Skin of body (tissue), 2 donors: ENCODE measurements around the gene ULBP1. TPM values are rescaled to one million over a fixed set of nuclear protein-coding genes. Genes with fewer than 3 reads are reported as not detected.
"Not testable (repeated sequence)": the region's sequence is repeated elsewhere in the genome, so short reads cannot be mapped to it uniquely, and the experiment has no call there.

Experiments
- DNase-seq: peaks from one replicate; lab custom pipeline; 2025; lab: John Stamatoyannopoulos, UW
- total RNA-seq: library from RNA; depleted of rRNA; stranded (reverse); fragments of >200 nt; gene quantifications from one replicate; pipeline ENCODE4 v1.2.3, GENCODE V29; 2014

ULBP1 gene
- total RNA-seq, 1 donor from 2014 or later, result 0.69 TPM

DNA sequence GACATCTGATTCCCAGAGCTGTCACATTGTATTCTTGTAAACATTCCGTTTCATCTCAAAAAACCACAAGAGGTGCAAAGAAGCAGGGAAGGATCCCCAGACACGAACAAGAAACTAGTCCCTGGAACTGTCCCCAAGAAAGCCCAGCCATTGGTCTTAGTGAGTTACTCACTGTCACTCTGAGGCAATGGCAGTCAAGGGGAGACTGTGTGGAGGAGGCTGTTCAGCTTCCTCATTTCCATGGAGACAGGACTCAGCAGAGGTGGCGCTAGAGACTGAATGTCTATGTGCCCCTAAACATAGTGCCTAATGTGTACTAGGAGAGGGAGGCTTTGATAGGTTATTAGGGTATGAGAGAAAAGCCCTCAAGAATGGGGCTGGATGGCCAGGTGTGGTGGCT, 11.1 kb downstream of the ULBP1 start:
- no peak for DNase-seq

DNA sequence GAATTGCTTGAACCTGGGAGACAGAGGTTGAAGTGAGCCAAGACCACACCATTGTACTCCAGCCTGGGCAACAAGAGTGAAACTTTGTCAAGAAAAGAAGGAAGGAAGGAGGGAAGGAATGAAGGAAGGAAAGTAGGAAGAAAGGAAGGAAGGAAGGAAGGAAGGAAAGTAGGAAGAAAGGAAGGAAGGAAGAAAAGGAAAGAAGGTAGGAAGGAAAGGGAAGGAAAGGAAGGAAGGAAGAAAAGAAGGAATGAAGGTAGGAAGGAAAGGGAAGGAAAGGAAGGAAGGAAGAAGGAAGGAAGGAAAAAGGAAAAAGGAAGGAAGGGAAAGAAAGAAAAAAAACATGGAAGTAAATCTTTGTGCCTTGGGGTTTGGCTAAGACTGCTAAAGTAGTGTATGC, 11.7 kb downstream of the ULBP1 start:
- DNase-seq, result no peak

DNA sequence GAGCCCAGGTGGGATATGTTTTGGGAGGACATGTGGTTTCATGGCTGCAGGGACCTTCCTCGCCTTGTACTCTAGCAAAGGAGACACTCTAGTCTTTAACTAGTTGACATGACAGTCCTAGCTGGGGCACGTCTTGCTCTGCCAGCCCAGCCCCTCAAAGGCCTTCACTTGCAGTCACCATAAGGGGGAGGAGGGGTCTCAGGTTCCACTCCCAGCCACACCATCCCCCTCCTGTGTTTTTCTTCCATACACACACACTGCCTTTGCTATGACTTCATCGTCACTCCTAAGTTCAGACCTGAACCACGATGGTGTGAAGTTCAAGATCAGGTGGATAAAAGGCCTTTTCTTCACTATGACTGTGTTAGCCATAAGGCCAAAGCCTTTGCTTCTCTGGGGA, 13.5 kb downstream of the ULBP1 start:
- no peak for DNase-seq

DNA sequence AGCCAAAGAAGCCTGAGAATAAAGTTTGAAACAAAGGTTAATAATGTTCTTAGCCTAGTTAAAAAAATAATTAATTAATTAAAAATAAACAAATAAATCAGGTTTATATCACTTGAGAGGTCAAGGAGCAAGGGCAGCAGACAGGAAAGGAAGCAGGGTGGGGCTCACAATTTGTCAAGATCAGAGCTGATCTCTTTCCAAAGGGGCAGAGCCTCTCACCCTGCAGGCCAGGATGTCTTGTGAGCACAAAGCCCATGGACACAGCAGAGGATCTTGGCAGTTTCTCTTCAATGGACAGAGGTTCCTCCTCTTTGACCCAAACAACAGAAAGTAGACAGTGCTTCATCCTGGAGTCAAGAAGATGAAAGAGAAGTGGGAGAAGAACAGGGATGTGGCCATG, 14.9 kb downstream of the ULBP1 start:
- no peak for DNase-seq

DNA sequence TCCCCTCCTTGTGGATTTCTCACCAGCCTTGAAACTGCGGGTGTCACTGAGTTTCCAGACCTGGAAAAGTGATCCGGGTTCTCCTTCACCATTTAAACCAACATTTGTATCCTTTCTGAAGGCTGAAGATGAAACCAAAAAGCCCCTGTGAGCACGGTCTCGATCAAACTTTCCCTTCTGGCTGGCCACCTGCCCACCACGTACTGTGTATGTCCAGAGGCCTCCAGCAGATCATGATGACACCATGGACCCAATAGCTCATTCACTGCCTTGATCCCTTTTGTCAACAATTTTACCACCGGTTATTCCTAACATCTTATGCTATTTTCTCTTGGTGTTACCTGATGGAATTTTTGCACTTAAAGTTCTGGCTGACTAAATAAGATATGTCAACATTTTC, 15.6 kb downstream of the ULBP1 start:
- DNase-seq, result no peak

DNA sequence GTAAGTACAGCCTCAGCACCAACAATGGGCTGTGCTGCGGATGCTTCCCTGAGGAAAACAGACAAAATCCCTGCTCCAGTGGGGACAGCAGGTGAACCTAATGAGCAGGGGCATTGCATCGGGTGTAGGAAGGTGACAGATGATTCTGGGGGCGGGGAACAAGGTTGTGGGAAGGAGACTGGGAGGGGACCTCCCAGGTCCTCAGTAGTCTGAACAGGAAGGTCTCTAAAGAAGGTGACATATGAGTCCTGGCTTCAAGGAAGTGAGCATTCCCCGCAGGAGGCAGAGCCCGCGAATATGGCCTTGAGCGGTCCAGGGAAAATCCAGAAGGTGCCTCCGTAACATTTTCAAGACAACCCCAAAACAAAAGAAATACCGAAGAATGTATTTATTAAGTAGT, 19.4 kb downstream of the ULBP1 start:
- no peak for DNase-seq

DNA sequence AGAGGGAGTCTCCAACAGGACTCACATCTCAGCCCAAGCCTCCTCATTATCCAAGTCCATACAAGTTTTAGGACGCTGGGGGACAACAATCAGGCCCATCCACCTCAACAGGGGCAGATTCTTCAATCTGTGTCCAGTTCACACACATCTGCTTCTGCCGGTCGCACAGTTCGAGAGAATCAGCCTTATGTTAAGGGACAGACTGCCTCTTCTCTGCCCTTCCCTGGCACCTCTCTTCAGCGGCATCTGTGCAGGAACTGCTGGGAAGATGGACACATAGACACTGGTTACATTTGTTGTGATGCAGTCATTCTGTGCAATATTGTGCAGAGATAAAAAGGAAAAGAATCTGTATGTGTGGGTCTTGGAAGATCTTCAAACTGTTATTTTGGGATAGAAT, 21.0 kb downstream of the ULBP1 start:
- no peak for DNase-seq

DNA sequence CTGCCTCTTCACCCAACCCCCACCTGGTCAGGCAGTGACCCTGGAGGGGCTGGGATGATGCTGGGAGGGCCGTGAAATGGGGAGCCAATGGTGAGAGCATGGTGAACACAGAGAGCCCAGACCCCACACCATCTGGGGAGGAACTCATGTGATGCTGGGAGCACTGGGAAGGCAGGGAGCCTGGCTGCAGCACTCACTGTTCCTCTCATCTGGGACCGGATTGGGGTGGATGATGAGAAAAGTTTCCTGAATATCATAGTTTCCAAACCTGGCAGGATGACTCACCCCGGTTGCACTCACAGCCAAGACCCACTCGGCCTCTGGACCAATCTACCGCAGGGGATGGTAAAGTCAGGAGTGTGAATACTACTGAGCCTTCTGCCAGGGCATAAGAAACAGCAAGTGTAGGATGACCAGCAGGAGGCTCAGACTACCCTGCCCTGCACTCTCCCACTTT, 21.8 kb downstream of the ULBP1 start:
- DNase-seq, result no peak

DNA sequence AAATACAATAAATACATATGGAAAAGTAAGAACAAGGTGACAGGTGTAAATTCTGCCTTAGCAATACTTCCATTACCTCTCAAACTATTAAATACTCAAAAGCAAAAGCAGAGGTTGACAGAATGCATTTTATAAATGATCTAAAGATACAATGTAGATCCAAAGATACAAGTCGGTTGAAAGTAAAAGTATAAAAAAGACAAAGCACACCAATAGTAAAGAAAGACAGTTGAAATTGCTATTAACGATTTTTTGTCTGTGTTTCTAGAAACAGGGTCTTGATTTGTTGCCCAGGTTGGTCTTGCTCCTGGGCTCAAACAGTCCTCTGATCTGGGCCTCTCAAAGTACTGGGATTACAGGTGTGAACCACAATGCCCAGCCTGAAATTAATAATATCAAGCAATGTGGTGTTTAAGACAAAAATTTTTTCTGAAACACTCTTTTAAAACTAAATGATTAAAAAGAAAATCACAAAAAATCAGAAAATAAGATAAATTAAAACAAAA, 23.9 kb downstream of the ULBP1 start:
- no peak for DNase-seq

DNA sequence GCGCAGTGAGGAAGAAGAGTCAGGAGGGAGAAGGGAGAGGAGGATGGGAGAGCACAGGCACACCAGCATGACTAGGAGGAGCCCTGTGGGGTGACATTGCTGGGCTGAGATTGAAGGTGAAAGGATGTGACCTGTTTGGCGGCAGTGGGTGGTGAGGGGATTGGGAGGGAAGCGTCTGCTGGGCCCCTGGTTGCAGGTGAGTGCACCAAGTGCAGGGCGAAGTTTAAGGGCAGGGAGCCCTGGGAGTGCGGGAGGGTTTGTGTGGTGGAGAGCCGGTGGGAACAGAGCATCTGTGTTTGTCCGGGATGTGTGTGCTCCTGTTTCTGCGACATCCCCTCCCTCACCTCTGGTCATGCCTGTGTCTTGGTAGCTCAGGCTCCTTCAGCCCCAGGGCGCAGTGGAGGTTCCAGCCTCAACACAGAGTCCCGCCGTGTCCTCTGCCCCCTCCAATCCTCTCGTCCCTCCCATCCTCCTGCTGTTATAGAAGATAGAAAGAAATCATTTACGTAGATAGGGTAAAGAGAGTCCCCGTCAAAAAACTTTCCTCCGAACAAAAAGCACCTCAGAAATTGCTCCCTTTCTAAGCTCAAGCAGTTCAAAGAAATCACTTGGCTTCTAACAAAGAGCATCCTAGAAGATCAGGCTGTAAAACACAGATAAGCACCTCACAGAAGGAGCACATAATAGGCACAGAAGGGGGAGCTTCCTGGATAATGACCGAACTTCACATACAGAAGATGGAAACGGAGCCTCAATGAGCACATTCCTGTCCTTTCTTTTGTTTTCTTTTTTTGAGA, 25.0 kb downstream of the ULBP1 start:
- DNase-seq, result no peak

DNA sequence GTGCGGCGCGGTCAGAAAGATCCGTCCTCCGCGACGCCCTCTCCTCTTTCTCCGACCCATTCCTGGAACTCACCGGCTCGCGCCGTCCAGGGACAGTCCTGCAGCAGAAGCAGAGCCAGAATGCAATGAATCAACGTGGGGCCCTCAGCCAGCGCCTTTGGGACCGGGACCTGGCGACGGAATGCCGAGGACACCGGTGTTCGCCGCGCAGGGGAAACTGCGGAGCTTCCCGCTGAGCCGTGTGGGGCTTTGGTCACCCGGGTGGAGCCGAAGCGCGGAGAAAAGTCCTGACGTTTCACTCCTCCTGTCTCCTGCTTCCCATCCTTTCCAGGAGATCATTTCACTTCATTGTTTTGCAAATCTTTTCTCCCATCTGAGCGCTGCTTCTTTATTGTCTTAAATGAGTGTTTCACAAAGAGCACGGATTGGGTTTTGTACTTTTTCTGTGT, 26.5 kb downstream of the ULBP1 start:
- no peak for DNase-seq

DNA sequence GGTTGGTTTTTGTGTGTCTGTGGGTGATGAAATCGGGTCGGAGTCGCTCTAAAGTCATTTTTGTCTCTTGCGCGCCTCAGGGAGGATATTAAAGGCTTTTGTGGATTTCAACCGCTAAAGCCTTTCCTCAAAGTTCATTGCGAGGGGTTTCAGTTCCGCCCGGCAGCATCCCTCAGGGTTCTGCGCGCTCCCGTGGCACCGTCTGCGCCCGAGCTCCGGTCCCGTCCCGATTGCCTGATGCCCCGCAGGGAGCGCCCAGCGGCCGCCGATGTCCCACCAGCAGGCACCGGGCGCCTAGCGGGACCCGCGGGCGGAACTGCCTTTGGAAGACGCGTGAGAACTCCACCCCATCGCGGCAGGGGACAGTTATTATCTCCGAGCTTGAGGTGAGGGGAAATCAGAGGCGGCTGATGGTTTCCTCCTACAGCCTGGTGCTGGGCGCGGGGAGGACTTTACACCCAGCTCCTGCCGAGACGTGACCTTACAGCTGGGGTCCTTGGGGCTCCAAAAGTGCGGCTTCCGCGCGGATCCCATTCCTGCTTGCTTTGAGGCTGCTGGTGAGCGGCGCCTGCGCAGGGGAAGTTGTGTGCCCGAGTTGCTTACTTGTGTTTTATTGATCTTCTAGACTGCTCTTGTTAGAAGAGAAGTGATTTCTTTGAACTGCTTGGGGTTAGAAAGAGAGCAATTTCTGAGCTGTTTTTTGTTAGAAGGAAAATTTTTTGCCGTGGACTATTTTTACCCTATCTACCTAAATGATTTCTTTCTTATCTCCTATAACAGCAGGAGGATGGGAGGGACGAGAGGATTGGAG, 27.1 kb downstream of the ULBP1 start:
- no peak for DNase-seq

DNA sequence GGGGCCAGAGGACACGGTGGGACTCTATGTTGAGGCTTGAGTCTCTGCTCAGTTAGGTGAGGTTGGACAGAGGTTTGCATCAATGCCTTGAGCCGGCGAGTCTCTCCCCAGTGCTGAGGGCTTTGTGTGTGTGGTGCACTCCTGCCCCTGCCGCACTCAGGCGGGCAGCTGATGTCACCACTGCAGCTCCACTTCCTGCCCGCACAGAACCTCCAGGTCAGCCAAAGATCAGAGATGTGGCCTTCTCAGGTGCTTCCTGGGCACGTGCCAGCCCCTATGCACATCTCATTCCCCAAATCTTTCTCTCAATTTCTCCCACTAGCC, 27.7 kb downstream of the ULBP1 start:
- not testable (repeated sequence) for DNase-seq

DNA sequence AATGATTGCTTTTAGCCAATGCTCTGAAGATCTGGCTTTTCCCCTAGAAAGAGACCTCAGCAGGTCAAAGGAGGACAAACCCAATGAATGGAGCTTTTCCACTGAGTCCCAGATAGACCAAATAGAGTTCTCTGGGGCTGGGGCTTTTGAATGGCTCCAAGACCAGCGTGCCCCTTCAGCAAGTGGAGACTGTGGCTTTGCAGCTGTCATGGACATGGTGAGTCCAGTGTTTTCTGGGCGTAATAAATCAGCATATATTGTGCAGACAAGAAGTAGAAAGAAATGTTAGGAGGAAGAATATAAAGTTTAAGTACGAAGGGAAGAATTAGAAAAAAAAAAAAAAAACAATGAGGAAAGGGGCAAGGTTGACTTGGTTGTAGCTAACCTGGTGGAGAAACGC, 28.1 kb downstream of the ULBP1 start:
- no peak for DNase-seq

DNA sequence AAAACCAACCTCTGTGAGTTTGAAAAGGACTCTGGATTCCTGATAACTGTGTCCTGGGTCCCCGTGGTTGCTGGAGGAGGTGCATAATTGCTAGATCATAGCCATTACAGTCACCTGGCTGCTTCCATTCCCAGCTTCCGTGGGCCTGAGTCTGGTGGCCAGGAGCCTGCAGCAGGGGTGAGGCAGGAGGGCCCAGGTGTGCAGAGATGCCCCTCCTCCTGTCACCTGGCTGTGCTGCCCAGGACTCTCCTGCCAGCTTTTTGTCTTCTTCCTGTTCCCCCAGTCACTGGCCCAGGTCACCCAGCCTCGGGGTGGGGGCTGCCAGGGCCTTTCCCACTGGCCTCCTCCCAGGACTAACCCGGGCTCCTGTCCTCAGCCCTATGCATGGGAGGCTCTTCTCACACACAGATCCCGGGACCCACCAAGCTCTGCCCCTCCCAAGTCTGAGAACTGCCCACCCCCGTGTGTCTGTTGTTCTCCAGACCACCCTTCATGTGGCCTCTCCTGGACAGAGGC, 31.6 kb downstream of the ULBP1 start:
- no peak for DNase-seq

DNA sequence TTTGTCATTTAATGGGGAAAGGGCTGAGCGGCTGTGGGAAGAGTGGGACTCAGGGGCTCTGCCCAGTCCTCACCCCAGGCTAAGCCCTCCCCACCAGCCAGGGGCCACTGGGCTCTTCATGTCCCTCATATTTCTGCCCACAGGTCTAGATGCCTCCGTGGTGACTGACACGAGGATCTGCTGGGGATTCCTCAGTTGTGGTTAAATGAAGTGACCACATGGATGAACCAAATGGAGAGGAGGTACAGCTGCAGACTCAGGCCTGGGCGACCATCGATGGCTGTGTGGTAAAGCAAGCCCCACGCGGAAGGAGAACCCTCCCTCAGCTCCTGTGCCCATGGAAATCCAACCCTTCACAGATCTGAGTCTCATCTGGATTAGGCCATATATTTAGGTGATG, 32.2 kb downstream of the ULBP1 start:
- DNase-seq, result no peak

DNA sequence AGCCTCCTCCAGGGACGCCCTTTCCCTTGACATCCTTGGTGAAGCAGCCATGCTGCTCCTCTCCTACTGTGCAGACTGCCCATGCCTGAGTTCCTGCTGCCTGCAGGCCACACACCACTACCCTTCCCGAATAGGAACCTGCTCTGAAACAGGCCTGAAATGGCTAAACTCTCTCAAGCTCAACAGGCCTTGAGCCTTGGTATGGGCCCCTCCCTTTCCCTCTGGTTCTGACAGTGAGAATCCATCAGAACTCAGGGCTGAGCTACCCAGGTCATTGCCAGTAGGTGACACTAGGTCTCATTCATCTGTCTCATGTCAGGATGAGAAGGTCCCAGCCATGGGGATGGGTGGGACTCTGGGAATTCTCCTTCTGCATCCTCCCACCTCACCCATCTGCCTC, 35.9 kb downstream of the ULBP1 start:
- no peak for DNase-seq

DNA sequence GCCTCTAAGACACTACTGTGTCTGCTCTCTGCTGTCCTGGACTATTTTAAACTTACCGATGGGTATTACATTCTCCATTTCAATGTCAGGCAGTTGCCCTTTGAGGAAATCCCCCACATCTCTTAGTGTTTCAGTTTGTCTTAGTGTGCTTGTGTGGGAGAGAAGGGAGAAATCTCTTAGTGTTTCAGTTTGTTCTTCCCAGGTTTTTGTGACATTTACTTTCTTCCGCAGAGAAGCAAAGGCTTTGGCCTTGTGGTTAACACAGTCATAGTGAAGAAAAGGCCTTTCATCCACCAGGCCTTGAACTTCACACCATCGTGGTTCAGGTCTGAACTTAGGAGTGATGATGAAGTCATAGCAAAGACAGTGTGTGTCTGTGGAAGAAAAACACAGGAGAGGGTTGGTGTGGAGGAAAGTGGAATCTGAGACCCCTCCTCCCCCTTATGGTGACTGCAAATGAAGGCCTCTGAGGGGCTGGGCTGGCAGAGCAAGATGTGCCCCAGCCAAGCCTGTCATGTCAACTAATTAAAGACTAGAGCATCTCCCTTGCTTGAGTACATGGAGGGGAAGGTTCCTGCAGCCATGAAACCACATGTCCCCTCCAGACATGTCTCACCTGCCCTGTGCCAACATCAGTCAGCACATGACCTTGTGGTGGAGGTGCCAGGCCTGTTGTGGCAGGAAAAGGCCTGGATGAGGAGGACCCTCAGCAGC, 37.7 kb downstream of the ULBP1 start:
- no peak for DNase-seq

DNA sequence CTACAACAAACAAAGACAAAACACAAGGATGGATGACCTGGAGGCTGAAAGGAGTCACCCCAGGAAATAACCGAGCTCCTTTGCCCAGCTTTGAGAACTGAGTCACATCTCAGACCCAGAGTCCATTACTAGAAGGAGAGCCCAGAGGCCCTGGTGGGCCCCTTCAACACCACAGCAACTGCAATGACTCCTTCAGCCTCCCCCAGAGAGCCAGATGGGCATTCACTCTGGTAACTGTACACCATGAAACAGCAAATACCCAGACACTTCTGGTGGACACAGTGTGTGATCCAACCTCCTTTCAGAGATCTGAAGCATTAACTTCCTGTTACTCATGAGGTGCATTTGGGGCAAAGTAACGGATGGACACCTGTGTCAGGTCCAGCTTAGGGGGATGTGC, 39.0 kb downstream of the ULBP1 start:
- no peak for DNase-seq

DNA sequence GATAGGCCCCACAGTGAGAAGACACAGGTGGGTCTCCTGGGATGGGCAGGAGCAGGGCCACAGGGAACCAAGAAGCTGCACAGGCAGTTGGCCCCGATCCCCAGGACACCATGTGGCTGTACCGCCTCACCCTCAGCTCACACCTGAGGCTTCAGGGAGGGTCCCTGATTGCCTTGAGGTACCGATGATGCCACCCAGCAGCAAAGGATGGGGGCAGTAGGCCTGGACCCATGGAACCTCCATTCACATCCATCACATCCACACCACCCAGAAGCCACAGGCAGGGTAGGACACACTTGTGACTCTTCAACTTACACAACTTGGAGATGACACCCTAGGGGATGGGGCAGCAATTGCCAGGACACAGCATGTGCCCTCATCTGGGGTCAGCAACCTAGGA, 39.9 kb downstream of the ULBP1 start:
- DNase-seq, result not testable (repeated sequence)

DNA sequence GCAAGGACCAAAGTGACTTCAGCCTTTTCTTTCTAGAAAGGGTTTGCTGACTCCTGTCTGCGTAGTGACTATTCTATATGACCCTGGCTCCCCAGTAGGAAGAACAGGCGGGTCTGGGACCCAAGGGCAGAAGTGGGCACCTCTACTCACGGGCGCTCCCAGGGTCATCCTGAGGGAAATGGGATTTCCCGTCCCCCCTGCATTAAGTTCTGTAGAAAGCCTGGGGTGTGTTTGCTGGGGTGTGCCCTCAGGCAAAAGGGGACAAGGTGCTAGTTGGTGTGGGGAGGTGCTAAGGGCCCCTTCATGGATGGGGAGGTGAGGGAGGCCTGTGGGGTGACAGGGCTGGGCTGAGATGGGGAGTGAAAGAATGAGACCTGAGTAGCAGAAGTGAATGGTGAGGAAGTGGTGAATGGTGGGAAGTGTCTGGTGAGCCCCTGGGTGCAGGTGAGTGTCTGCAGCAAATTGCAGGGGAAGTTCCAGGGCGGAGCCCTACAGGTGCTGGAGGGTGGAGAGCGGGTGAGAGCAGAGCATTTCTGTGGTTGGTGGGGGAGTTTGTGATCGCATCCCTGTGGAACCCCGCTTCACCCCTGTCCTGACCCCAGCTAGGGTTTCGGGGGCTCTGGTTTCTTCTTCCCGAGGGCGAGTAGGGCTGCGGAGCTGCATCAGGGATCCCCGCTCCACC, 40.5 kb downstream of the ULBP1 start:
- no peak for DNase-seq
